ENCODE results near the gene ATP1A1.

- no peak for TF ChIP-seq POLR2A (conservative IDR thresholded peaks at IDR 0.05)
- no peak for TF ChIP-seq REST (IDR thresholded peaks at IDR 0.05; ENCODE audit: borderline replicate concordance)
- TF ChIP-seq REST (CRISPR knock-in tag; IDR thresholded peaks at IDR 0.05; ENCODE audit: low read depth): no peak
- no peak for TF ChIP-seq ZZZ3 (IDR thresholded peaks at IDR 0.05)
Measured at GRCh38 chr1:116416854-116417513, 43.9 kb downstream of the ATP1A1 start.
